GM19099 (cell line): ENCODE measurements around the gene TRIM15.

ENCODE experiments used
- POLR2A ChIP-seq: IDR thresholded peaks from 3 replicates; pipeline ENCODE4 v1.6.1; 2011; ENCODE audit warnings: low read depth; ENCODE audit not compliant: insufficient read length; ENCODE audit errors: extremely low read depth

Gene TRIM15

GRCh38 chr6:30204116-30204515 lies 40.8 kb downstream of the TRIM15 start:
- TF ChIP-seq POLR2A: no peak

DNA sequence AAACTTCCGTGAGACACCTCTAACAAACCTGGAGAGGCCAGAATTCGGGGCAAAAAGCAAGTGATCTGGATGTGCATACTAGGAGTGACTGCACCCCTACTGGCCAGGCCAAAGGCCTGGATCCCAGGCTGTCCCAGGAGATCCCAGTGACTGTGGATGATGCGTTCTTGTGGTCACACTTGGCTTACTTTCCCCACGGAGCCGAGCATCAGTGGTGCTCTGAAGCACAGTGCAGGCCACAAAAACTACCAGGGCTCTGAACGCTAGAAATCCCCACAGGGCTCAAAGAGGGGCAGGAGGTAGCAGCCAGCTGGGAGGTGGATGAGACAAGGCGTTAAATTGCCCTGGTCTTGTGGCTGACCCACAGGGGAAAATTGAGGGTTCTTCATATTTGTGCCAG lies 42.8 kb downstream of the TRIM15 start:
- TF ChIP-seq POLR2A: no peak

GRCh38 chr6:30206799-30207618 lies 43.7 kb downstream of the TRIM15 start:
- TF ChIP-seq POLR2A: no peak

- TF ChIP-seq POLR2A: no peak
Observed at GRCh38 chr6:30207619-30208295, 44.4 kb downstream of the TRIM15 start.

GRCh38 chr6:30211306-30211705 lies 48.0 kb downstream of the TRIM15 start:
- TF ChIP-seq POLR2A: no peak

DNA sequence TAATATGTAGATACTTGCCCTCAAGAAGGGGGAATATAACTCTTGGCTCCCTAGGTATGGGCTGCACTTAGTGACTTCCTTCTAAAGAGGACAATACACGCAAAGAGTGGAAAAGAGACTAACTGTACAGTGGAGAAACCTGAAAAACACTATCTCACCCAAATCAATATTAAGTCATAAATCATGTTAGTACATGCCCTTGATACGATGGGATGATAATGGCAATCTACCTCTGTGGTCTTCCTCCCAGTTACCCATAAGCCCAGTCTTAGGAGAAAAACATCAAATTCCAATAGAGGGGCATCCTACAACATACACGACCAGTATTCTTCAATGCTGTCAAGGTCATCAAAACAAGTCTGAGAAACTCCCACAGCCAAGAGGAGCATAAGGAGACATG lies 48.6 kb downstream of the TRIM15 start:
- peak; percentile 6 for TF ChIP-seq POLR2A

GRCh38 chr6:30212865-30213666 lies 49.7 kb downstream of the TRIM15 start, which contains the start of gene TRIM26:
TRIM26 (minus strand) TSS chr6:30213406; CDS start chr6:30199103, 14,303 bp downstream.
- TF ChIP-seq POLR2A: peak; percentile 97

- no peak for TF ChIP-seq POLR2A
Observed at GRCh38 chr6:30213667-30213956, 50.3 kb downstream of the TRIM15 start.

GRCh38 chr6:30213957-30214656 lies 50.8 kb downstream of the TRIM15 start:
- peak; percentile 92 for TF ChIP-seq POLR2A

DNA sequence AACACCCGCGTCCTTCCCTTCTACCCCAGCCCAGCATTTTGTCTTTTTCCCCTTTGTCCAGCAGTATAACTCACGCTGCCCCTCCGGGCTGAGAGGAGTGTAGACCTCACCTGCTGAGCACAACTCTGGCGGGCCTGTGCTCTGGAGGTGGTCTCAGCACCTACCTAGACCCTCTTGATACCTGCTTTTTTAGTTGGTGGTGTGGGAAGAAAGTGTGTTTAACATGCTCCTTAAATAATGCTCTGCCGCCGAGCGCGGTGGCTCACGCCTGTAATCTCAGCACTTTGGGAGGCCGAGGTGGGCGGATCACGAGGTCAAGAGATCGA lies 51.3 kb downstream of the TRIM15 start:
- no peak for TF ChIP-seq POLR2A

- no peak for TF ChIP-seq POLR2A
Observed at GRCh38 chr6:30216096-30216495, 52.8 kb downstream of the TRIM15 start.

DNA sequence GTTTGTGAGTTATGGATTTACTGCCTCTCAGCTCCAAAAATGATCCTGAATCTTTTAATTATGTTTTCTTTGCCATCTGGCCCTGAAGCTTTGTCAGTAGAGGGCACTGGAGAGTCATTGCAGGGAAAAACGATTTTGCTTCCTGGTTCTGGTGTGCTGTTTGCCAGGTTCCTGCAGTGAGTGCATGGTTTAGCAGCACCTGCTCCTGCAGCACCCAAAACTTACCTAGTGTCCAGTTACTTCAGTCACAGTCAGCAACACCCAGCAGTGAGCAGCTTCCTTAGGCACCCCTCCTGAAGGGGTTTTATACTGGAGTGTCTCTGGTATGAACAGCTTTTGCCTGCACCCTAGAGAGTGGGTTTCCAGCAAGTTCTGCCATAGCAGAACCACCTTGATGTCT lies 55.9 kb downstream of the TRIM15 start:
- TF ChIP-seq POLR2A: no peak
